Neutrophil (primary cell): ENCODE measurements around the gene ERBB2.
"Not testable (repeated sequence)": the region's sequence is repeated elsewhere in the genome, so short reads cannot be mapped to it uniquely, and the experiment has no call there.

ENCODE experiments used
- H3K27ac ChIP-seq: fragments of 200-600 bp; sonication (generic); 2 replicates; pipeline ENCODE4 v1.5.1; 2016; ENCODE audit warnings: mild to moderate bottlenecking, moderate library complexity
- H3K27me3 ChIP-seq: fragments of 200-600 bp; sonication (generic); 2 replicates; pipeline ENCODE4 v1.6.0; 2016; ENCODE audit warnings: mild to moderate bottlenecking
- H3K36me3 ChIP-seq: fragments of 200-600 bp; sonication (generic); 2 replicates; pipeline ENCODE4 v1.5.1; 2017
- H3K4me1 ChIP-seq, 2 experiments: fragments of 200-600 bp in 1 of 2; sonication (generic) in 1 of 2; 1 replicate in 1 of 2; 2 replicates in 1 of 2; pipeline versions ENCODE4 v1.5.1 to v1.6.1; 2013 to 2016; ENCODE audit warnings: low read depth in 1 of 2, low read length in 1 of 2, mild to moderate bottlenecking in 1 of 2, moderate library complexity in 1 of 2; ENCODE audit not compliant: control insufficient read depth in 1 of 2, insufficient read depth in 1 of 2
- H3K4me3 ChIP-seq, 2 experiments: fragments of 200-600 bp in 1 of 2; sonication (generic) in 1 of 2; 1 replicate in 1 of 2; 2 replicates in 1 of 2; pipeline ENCODE4 v1.5.1; 2013 to 2016; ENCODE audit warnings: low read depth in 1 of 2, low read length in 1 of 2, mild to moderate bottlenecking in 1 of 2, moderate library complexity in 1 of 2
- H3K9me3 ChIP-seq: fragments of 200-600 bp; sonication (generic); 2 replicates; pipeline ENCODE4 v1.5.1; 2016
- CTCF ChIP-seq: fragments of 200-600 bp; sonication (generic); IDR thresholded peaks from 2 replicates; pipeline ENCODE4 v1.5.1; 2016; ENCODE audit warnings: antibody characterized with exemption

ERBB2 gene

DNA sequence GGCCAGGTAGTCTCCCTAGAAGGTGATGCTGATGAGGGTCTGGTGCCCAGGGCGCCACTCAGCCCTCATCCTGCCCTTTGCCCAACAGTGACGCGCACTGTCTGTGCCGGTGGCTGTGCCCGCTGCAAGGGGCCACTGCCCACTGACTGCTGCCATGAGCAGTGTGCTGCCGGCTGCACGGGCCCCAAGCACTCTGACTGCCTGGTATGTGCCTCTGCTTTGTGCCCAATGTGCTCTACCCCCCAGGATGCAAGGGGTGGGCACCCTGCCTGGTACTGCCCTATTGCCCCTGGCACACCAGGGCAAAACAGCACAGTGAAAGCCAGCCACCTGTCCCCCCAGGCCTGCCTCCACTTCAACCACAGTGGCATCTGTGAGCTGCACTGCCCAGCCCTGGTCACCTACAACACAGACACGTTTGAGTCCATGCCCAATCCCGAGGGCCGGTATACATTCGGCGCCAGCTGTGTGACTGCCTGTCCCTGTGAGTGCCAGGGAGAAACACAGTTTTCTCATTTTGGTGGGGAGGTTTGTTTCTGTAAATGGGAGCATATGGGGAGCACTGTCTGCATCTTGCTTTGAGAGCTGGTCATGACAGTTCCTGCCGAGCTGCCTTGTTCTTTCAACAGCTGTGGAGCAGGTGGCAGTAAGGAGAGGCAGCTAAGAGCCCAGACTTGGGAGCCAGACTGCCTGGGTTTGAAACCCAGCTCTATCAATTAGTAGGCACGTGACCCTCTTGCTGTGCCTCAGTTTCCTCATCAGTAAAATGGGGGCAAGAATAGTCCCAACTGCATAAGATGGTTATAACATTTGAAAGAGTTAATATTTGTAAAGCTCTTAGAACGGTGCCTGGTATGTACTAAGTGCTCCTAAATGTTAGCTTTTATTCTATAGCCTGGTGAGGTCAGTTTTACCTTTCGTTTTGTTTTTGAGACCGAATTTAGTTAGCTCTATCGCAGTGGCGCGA is 10.4 kb downstream of the ERBB2 start:
- TF ChIP-seq CTCF = no peak
- H3K36me3 ChIP-seq = no peaks in the 10 kb centered on the region

GRCh38 chr17:39711071-39711470 is 11.2 kb downstream of the ERBB2 start:
- H3K4me3 ChIP-seq, H3K27me3 ChIP-seq, H3K9me3 ChIP-seq, H3K4me1 ChIP-seq, H3K36me3 ChIP-seq, H3K27ac ChIP-seq: not testable (repeated sequence)

More for the DNA sequence above, 10.4 kb downstream of the ERBB2 start:
- Histone ChIP-seq H3K9me3 (no peaks in the 10 kb centered on the region), H3K27me3 (no peaks in the 10 kb centered on the region), H3K4me1 (no peaks in the 10 kb centered on the region), H3K4me3 (no peak overlapping the region), H3K27ac (no peak overlapping the region)

DNA sequence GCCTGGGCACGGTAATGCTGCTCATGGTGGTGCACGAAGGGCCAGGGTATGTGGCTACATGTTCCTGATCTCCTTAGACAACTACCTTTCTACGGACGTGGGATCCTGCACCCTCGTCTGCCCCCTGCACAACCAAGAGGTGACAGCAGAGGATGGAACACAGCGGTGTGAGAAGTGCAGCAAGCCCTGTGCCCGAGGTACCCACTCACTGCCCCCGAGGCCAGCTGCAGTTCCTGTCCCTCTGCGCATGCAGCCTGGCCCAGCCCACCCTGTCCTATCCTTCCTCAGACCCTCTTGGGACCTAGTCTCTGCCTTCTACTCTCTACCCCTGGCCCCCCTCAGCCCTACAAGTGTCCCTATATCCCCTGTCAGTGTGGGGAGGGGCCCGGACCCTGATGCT is 12.0 kb downstream of the ERBB2 start:
- no peak for TF ChIP-seq CTCF
- Histone ChIP-seq H3K36me3 (no peaks in the 10 kb centered on the region), H3K27ac (no peak overlapping the region), H3K9me3 (no peaks in the 10 kb centered on the region), H3K4me3 (no peak overlapping the region), H3K4me1 (no peaks in the 10 kb centered on the region), H3K27me3 (no peaks in the 10 kb centered on the region)

DNA sequence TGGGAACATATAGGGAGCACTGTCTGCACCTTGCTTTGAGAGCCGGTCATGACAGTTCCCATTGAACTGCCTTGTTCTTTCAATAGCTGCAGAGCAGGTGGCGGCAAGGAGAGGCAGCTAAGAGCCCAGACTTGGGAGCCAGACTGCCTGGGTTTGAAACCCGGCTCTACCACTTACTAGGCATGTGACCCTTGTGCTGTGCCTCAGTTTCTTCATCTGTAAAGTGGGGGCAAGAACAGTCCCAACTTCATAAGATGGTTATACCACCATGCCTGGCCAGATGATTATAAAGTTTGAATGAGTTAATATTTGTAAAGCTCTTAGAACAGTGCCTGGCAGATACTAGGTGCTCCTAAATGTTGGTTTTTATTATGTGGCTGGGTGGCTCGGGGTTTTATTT is 14.4 kb downstream of the ERBB2 start:
- no peaks in the 10 kb centered on the region for H3K4me1 ChIP-seq
- H3K36me3 ChIP-seq = no peaks in the 10 kb centered on the region
- H3K27ac ChIP-seq = no peak overlapping the region

DNA sequence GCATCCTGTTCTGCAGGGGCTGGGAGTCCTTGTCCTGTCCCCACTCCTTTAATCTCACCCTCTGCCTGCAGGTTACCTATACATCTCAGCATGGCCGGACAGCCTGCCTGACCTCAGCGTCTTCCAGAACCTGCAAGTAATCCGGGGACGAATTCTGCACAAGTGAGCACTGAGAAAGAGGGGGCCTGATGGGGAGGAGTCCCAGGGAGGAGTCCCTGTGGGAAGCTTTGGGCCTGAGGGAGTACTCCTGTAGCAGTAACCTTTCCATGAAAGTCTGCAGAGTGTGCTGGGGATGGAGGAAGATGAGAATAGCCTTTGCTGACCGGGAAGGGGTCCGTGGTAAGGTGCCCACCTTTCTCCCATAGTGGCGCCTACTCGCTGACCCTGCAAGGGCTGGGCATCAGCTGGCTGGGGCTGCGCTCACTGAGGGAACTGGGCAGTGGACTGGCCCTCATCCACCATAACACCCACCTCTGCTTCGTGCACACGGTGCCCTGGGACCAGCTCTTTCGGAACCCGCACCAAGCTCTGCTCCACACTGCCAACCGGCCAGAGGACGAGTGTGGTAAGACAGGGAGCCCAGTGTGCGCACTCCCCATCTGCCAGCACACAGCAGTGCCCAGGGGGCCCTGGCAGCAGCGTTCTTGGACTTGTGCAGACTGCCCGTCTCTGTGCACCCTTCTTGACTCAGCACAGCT is 15.7 kb downstream of the ERBB2 start:
- TF ChIP-seq CTCF = no peak
- H3K27me3 ChIP-seq = no peaks in the 10 kb centered on the region
- H3K9me3 ChIP-seq = no peaks in the 10 kb centered on the region
- no peaks in the 10 kb centered on the region for H3K4me1 ChIP-seq
- no peaks in the 10 kb centered on the region for H3K36me3 ChIP-seq
- no peak overlapping the region for H3K27ac ChIP-seq
- no peak overlapping the region for H3K4me3 ChIP-seq

More for the DNA sequence above, 14.4 kb downstream of the ERBB2 start:
- H3K27me3 ChIP-seq = no peaks in the 10 kb centered on the region
- TF ChIP-seq CTCF = no peak
- H3K4me3 ChIP-seq = no peak overlapping the region
- H3K9me3 ChIP-seq = no peaks in the 10 kb centered on the region
